D341Med (cell line): ENCODE measurements around the gene TULP3.

ENCODE experiments used
- DNase-seq: peaks from one replicate; pipeline ENCODE4 v3.0.0; 2012; ENCODE audit warnings: low spot score

TULP3 gene

GRCh38 chr12:2930865-2931264 is 40.2 kb downstream of the TULP3 start:
- no peak for DNase-seq

DNA sequence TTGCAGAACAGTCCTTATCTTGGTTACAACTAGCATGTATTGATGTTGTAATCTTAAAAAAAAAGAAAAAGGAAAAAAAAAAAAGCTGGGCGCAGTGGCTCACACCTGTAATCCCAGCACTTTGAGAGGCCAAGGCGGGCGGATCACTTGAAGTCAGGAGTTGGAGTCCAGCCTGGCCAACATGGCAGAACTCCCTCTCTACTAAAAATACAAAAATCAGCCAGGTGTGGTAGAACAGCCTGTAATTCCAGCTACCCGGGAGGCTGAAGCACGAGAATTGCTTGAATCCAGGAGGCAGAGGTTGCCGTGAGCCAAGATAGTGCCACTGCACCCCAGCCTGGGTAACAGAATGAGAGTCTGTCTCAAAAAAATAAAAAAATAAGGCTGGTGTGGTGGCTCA is 42.9 kb downstream of the TULP3 start:
- no peak for DNase-seq

DNA sequence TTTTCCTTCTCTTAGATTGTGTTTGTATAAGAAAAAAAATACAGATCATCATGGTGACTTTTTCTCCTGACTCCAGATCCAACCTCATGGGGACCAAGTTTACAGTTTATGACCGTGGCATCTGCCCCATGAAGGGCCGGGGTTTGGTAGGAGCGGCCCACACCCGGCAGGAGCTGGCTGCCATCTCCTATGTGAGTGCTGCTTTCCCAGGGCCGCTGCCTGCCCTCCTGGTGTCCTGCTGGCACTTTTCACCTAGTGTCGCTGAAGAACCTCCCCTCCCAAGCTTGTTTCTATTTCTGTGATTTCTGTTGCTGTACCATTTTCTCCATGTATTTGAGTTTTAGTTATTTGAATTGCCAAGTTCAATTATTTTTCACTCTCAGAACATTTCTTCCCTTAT is 43.7 kb downstream of the TULP3 start:
- DNase-seq: no peak

DNA sequence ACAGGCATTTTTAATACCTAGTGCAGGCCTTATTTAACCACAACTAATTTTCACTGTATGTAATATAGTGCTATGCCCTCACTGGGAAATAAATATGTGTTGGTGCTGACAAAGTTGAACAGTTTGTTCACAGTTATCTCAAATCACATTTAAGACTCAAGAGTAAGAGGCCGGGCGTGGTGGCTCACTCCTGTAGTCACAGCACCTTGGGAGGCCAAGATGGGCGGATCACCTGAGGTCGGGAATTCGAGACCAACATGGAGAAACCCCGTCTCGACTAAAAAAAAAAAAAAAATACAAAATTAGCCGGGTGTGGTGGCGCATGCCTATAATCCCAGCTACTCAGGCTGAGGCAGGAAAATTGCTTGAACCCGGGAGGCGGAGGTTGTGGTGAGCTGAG is 45.6 kb downstream of the TULP3 start:
- no peak for DNase-seq

DNA sequence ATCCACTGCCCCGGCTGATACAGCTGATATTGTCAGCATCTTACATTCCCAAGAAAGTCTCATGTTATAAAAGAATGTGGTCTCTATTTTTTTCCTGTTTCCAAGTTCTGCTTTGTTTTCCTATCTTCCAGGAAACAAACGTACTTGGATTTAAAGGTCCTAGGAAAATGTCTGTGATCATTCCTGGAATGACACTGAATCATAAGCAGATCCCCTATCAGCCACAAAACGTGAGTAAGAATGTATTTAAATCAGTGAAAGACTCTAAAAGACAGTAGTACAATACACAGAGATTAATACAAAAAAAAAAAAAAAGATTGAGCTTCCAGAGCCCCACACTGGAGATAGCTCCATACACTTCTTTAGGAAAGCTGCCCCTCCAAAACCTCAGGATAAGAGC is 46.8 kb downstream of the TULP3 start:
- no peak for DNase-seq

- no peak for DNase-seq
Observed at GRCh38 chr12:2939191-2939590, 48.5 kb downstream of the TULP3 start.

- no peak for DNase-seq
Observed at GRCh38 chr12:2940564-2940963, 49.9 kb downstream of the TULP3 start.

DNA sequence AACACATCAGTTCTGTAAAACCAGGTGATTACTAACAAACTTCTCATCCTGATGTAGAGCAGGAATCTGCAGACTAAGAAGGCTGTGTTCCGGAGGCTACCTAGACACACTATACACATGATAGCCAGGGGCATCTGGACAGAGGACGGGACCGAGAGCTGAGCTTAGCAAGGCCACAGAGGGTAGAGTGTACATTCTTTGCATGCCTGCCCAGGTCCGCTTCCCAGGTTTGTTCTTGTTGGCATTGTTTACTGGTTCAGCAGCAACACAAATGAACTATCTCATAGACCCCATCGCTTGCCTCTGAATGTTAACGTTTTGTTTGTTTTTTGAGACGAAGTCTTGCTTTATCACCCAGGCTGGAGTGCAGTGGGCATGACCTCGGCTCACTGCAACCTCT is 50.8 kb downstream of the TULP3 start:
- DNase-seq: no peak

GRCh38 chr12:2944401-2945047 is 53.8 kb downstream of the TULP3 start:
- peak; percentile 77 for DNase-seq

- DNase-seq: no peak
Observed at GRCh38 chr12:2949411-2949810, 58.7 kb downstream of the TULP3 start.

DNA sequence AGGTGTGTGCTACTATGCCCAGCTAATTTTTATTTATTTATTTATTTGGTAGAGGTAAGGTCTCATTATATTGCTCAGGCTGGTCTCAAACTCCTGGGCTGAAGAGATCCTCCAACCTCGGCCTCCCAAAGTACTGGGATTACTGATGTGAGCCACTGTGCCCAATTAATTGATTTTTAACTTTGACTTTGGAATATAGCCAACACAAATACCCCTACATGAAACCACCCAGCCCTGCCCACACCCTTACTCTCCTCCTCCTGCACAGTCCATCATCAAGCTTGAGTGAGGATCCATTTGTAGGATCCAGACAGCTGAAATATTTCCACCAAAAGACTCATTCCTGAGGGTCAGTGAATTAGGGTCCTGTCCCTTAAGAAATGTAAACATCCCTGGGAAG is 65.2 kb downstream of the TULP3 start:
- no peak for DNase-seq

DNA sequence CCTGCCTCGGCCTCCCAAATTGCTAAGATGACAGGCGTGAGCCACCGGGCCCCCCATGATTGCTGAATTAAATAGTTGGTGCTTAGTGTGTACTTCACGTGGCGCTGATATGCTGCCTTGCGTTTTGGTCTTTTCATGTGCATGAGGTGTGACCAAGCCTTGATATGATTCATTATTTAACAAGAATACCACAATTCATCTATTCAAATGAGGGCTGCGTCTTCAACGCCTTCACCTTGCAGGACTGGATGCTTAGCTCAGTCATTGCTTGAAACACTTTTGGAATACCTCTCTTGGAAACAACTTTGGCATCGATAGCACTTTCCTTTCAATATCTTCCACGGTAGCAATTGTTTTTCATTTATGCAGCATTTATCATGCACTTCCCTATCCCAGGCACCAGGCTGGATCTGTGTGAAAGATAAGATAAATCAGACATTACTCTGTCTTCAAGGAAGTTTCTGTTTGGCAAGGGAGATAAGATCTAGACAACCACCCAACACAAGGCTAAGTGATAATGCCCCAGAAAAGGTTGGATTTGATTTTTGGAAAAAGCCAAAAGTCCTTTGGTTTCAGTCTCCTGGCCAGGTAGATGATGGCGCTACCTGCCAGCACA is 67.2 kb downstream of the TULP3 start:
- DNase-seq: no peak

- DNase-seq: peak; percentile 91
Observed at GRCh38 chr12:2958432-2959191, 67.9 kb downstream of the TULP3 start.

- peak; percentile 94 for DNase-seq
Observed at GRCh38 chr12:2959192-2959504, 68.5 kb downstream of the TULP3 start, which contains the start of gene TEAD4. Gene TEAD4, plus strand, starts transcription at chr12:2959397.

DNA sequence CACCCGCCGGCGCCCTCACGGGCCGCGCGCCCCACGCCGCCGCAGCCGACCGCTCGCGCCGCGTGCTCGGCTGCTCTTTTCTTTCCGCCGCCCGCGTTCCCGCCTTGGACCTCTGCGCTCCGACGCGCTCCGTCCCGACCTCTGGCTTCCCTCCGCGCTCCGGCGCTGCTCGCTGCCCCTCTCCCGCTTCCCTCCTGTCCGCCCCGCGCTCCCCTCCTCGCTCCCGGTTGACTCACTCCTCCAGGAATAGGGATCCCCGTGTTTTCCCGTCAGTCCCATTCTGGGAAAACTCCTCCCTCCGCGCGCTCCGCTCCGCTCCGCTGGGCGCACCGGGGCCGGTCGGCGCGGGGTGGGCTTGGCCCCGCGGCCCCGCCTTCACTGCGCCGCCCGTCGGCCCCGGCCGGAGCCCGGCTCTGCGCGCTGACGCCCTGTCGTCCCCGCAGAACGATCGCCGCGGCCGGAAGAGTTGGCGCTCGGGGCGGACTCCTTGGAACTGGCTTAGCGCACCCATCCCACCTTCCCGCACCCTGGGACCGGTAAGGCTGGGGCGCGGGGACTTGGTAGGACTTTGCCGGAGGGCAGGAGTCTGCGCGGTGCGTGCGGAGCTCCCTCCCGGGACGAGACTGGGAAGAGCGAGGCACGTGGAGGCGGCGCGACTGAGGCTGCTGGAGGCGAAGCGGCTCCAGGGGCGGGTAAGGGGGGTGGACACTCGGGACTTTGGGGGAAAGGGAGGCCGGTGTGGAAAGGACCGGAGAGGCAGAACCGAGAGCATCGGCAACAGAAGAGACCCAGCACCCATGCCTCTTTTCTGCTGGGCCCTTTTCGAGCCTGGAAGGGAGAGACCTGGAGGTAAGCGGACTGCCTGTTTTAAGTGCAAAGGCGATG is 69.1 kb downstream of the TULP3 start:
- DNase-seq: peak; percentile 85

- DNase-seq: peak; percentile 53
Observed at GRCh38 chr12:2960390-2960956, 69.8 kb downstream of the TULP3 start.

GRCh38 chr12:2960996-2961616 is 70.4 kb downstream of the TULP3 start:
- no peak for DNase-seq

DNA sequence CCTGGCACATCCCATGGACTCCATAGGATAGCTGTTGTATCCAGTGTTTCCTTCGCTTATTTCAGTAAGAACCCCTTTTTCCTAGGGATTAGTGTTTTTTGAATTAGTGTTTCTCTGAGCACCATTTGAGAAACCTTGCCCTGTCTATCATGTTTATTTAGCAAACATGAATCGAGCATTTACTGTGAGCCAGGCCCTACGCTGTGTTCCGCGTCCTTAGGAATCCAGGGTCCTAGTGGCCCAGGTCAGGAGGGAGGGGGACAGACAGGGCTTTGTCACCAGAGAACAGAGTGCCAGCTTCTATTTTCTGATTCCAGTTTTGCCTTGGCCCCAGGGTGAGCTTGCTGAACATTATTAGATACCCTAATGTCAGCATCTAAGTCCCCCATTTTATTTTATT is 71.0 kb downstream of the TULP3 start:
- DNase-seq: no peak

GRCh38 chr12:2963154-2963759 is 72.6 kb downstream of the TULP3 start:
- DNase-seq: no peak

DNA sequence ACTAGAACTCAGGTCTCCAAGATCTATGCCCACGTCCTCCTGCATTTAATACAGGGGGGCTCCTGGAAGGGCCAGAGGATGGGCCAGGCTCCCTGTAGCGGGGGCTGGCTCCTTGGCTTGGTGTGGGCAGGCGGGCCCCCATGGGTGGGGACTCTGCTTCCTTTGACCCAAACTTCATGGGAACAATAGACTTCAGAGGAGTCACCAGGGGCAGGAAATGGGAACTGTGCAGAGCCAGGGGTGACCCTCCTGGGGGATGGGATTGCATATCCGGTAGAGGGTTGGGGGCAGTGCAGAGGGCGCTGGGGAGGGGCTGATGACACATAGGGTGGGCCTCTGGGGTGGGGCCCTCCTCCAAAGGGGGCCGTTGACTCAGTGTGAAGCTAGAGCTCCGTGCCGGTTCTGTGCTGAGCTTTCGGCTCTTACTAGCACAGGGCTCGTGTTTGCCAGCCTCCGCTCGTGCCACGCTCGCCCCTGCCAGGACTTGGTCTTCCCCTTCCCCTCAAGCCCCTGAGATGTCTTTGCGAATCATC is 73.1 kb downstream of the TULP3 start:
- DNase-seq: no peak

GRCh38 chr12:2967651-2968050 is 77.0 kb downstream of the TULP3 start:
- no peak for DNase-seq
